ENCODE results near the gene KIF12. TPM values are rescaled to one million over a fixed set of nuclear protein-coding genes. Genes with fewer than 3 reads are reported as not detected.

KIF12 gene
- total and polyA plus RNA-seq, 2 of the 8 experiments (the other 6 are each of a cell fraction or from before 2014, with no cell fraction given), result 2.9 to 3.9 TPM

DNA sequence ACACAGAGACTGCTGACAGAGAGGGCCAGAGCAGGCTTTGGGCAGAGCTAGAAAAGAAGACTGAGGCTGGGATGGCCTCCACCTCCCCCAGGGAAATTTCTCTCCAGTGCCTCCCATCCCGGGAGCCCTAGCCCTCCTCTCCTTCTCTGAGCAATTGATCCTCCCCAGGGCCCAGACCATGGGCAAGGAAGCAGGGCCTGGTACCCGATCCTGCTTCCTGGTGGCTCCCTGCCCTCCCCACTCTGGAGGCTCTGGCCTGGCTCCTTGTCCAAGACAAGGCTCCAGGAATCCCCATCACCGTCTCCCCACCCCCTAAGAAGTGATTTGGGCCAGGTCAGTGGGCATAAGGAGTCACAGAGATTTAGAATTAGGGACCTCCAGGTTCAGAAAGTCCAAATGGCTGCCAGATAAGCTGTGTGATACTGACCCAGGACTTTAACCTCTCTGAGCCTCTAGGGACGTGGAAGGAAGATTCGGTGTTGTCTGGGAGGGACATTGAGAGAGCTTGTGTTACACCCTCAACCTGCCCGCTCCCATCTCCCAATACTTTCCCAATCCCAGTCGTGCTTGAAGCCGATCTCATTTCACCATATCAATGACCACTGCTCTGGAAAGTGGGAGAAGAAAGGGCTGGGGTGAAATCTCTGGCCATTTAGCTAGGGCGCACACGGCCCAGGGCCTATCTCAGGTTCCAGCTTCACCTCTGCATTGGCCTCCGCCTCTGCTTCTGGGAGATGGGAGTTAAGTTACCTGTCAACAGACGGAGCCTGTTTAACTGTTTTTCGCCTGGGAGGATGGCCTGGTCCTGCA, 25.8 kb upstream of the KIF12 start:
- Histone ChIP-seq H4K20me1 (replicated peaks in 1 of 2; ENCODE audit: control insufficient read depth in 1 of 2, insufficient read depth in 2 of 2, low read length in 2 of 2) (peaks cover 0 to 2% of the 10 kb centered on the region in 2 experiments), H2AFZ (ENCODE audit: low read length) (no peak overlapping the region), H3K23me2 (ENCODE audit: low read depth, low read length) (peaks cover 3% of the 10 kb centered on the region; the same call in 1 of the 2 replicates), H3K4ac (replicated peaks; ENCODE audit: insufficient read length, low read depth, low read length) (no peak overlapping the region), H3K9ac (replicated peaks in 1 of 4; ENCODE audit: extremely low read depth in 1 of 4, low read depth in 3 of 4, low read length in 3 of 4) (no peak overlapping the region), H3K23ac (ENCODE audit: insufficient read length) (no peak overlapping the region), H3K79me1 (ENCODE audit: low read depth, low read length) (no peaks in the 10 kb centered on the region), H3K79me2 (ENCODE audit: control insufficient read depth in 1 of 2, insufficient read depth in 2 of 2, low read length in 2 of 2) (no peaks in the 10 kb centered on the region), H3K56ac (replicated peaks; ENCODE audit: insufficient read length, low read depth, low read length) (no peak overlapping the region), H3K4me3 (ENCODE audit: extremely low read depth in 1 of 4, insufficient read depth in 2 of 4, low read depth in 3 of 4, low read length in 4 of 4) (no peak overlapping the region), H3K27ac (ENCODE audit: low read depth, low read length) (no peak overlapping the region), H2BK5ac (ENCODE audit: low read depth, low read length) (no peak overlapping the region), H3K9me3 (ENCODE audit: insufficient read depth in 2 of 2, low read depth in 1 of 2, low read length in 1 of 2) (no peaks in the 10 kb centered on the region), H3K18ac (ENCODE audit: extremely low read depth, low read length) (no peak overlapping the region), H3K4me2 (ENCODE audit: insufficient read depth in 1 of 2, low read depth in 2 of 2, low read length in 2 of 2) (no peak overlapping the region), H3K14ac (ENCODE audit: insufficient read length) (no peak overlapping the region), H4K91ac (replicated peaks; ENCODE audit: insufficient read length, low read length) (no peak overlapping the region), H3K27me3 (replicated peaks in 1 of 4; ENCODE audit: control insufficient read depth in 3 of 4, extremely low read depth in 1 of 4, insufficient read depth in 3 of 4, low read length in 3 of 4) (0 out of 7 replicates have a peak, but pooled peaks cover 0 to 3% (median 0%) of the 10 kb centered on the region in 4 experiments), H3K36me3 (ENCODE audit: control insufficient read depth in 2 of 4, insufficient read depth in 4 of 4, low read length in 3 of 4) (no peaks in the 10 kb centered on the region), H4K8ac (ENCODE audit: extremely low read depth, insufficient read depth, low read length) (no peak overlapping the region; the same call in 1 of the 2 replicates), H2BK15ac (ENCODE audit: low read length) (no peak overlapping the region), H2BK20ac (ENCODE audit: low read length) (no peak overlapping the region), H2BK120ac (replicated peaks; ENCODE audit: low read depth, low read length) (no peak overlapping the region), H2BK12ac (ENCODE audit: low read depth, low read length) (no peak overlapping the region), H4K5ac (ENCODE audit: insufficient read length, low read depth, low read length) (no peak overlapping the region), H3K4me1 (replicated peaks in 1 of 4; ENCODE audit: control insufficient read depth in 3 of 4, insufficient read depth in 4 of 4, low read length in 3 of 4) (peaks cover 0 to 7% (median 0%) of the 10 kb centered on the region in 4 experiments; a peak in 2 of 7 replicates), H2AK5ac (ENCODE audit: low read depth, low read length) (no peak overlapping the region)
- WGBS, 2 experiments (ENCODE audit: extremely low coverage in 1 of 2, insufficient coverage in 1 of 2, insufficient read length in 1 of 2, insufficient replicate concordance in 2 of 2, low coverage in 1 of 2, low lambda C conversion rate in 2 of 2, missing lambda C conversion rate in 1 of 2), result 90% methylated on average over 11 of the region's 13 CpGs; no CpG with 5 or more reads in 1 of the 2 experiments
- FAIRE-seq, result no peak
- ChIA-PET POLR2A (ENCODE audit: partially characterized antibody) (no interaction called here), CTCF (ENCODE audit: partially characterized antibody) (interaction anchor here (1.4 to 11.0 kb wide), 5 partner anchors 10 to 114 kb away, joined by 4 to 123 read pairs (median 6); partner anchors contain the start of gene COL27A1)
- TF ChIP-seq MAFK (IDR thresholded peaks at IDR 0.05; ENCODE audit: low read depth, low read length) (no peak), SUZ12 (IDR thresholded peaks at IDR 0.05; ENCODE audit: low read length) (no peak), CHD1 (IDR thresholded peaks at IDR 0.05; ENCODE audit: low read depth, low read length) (no peak)
- DNase-seq (ENCODE audit: low read depth in 1 of 2, low spot score in 2 of 2), result no peak

Measured in H1 (cell line).